K562 (cell line): ENCODE results near the gene RBKS.

ENCODE experiments used
- CCNT2 ChIP-seq: IDR thresholded peaks from 2 replicates; pipeline ENCODE4 v1.6.1; 2011; ENCODE audit warnings: borderline replicate concordance, low read depth, mild to moderate bottlenecking, moderate library complexity, mixed read lengths, low read length; ENCODE audit not compliant: insufficient read length; ENCODE audit errors: extremely low read depth
- KAT8 ChIP-seq: fragments of 450-650 bp; IDR thresholded peaks from 2 replicates; pipeline ENCODE4 v1.6.1; 2016; ENCODE audit warnings: low read depth, mild to moderate bottlenecking
- RFX5 ChIP-seq: IDR thresholded peaks from 2 replicates; pipeline ENCODE4 v1.6.1; 2011; ENCODE audit warnings: low read depth, mild to moderate bottlenecking, improper control_type of control experiment, low read length
- SMAD1 ChIP-seq: fragments of 150-350 bp; IDR thresholded peaks from 2 replicates; pipeline ENCODE4 v1.6.1; 2014; ENCODE audit warnings: low read length, low read depth; ENCODE audit not compliant: partially characterized antibody
- TAF1 ChIP-seq: IDR thresholded peaks from 2 replicates; pipeline ENCODE4 v1.6.1; 2011; ENCODE audit warnings: mild to moderate bottlenecking, low read length, moderate library complexity; ENCODE audit not compliant: insufficient read depth, control insufficient read depth, severe bottlenecking; ENCODE audit errors: extremely low read depth
- ZNF143 ChIP-seq: sonication (generic); formaldehyde crosslinking; IDR thresholded peaks from 2 replicates; pipeline ENCODE4 v1.9.0; 2022; ENCODE audit warnings: mild to moderate bottlenecking, missing genetic modification reagents
- TF ChIP-seq, protein P1 (sequence below): sonication (generic); formaldehyde crosslinking; IDR thresholded peaks from 2 replicates; pipeline ENCODE4 v1.9.0; 2022; ENCODE audit warnings: mild to moderate bottlenecking, missing genetic modification reagents
- TF ChIP-seq, protein P2 (sequence below): fragments of 450-650 bp; IDR thresholded peaks from 2 replicates; pipeline ENCODE4 v1.7.1; 2018; ENCODE audit warnings: mild to moderate bottlenecking, low read depth; ENCODE audit not compliant: partially characterized antibody

DNA sequence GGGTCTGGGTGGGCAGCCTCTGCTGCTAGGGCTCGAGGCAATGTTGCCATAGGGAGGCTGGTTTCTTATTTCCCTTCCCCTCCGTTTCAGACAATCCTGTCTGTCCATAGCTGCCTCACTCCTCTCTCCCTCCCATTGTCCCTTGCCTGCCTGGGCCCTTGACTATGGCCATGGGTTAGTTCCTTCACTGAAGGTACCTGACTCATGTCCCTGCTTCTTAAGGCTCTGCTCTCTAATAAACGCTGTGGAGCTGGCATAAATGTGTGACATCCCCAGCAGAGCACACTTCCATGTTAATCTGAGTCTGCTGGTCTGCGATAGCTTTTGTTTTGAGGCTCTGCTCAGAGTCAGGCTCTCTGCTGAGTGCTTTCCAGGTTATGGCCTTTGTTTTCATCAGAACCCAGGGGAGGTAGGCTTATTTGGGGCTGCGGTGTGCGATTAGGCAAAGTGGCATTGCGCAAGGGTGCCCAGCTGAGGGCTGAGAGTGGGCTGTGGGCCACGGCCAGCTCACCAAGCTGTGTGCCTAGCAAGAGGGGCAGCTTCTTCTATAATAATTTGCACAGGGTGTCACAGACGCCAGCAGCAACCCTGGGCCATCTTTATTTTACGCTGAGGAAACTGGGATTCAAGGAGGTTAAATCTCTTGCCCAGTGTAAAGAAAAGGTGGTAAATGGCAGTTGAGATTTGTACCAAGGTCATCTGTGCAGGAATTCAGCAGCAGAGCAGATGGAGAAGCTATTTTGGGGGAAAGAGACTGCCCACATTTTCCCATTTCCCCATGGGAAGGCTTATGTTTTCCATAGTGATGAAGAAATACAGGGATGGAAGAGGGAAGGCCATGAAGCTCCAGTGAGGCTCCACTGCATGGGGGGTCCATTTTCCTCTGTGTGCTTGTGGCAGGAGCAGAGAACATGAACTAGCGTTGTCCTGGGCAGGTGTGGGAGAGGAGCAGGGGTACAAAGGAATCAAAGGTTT is 93.1 kb downstream of the RBKS start:
- TF ChIP-seq TAF1 (no peak), RFX5 (no peak), CCNT2 (no peak), ZNF143 (CRISPR knock-in tag) (no peak), SMAD1 (no peak), KAT8 (no peak)
- TF ChIP-seq, protein P1, sequence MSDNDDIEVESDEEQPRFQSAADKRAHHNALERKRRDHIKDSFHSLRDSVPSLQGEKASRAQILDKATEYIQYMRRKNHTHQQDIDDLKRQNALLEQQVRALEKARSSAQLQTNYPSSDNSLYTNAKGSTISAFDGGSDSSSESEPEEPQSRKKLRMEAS (CRISPR knock-in tag) = no peak
- TF ChIP-seq, protein P2, sequence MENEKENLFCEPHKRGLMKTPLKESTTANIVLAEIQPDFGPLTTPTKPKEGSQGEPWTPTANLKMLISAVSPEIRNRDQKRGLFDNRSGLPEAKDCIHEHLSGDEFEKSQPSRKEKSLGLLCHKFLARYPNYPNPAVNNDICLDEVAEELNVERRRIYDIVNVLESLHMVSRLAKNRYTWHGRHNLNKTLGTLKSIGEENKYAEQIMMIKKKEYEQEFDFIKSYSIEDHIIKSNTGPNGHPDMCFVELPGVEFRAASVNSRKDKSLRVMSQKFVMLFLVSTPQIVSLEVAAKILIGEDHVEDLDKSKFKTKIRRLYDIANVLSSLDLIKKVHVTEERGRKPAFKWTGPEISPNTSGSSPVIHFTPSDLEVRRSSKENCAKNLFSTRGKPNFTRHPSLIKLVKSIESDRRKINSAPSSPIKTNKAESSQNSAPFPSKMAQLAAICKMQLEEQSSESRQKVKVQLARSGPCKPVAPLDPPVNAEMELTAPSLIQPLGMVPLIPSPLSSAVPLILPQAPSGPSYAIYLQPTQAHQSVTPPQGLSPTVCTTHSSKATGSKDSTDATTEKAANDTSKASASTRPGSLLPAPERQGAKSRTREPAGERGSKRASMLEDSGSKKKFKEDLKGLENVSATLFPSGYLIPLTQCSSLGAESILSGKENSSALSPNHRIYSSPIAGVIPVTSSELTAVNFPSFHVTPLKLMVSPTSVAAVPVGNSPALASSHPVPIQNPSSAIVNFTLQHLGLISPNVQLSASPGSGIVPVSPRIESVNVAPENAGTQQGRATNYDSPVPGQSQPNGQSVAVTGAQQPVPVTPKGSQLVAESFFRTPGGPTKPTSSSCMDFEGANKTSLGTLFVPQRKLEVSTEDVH = no peak
